K562 (cell line): Measurements from ENCODE around the gene KRTAP9-7. TPM values are rescaled to one million over a fixed set of nuclear protein-coding genes. Genes with fewer than 3 reads are reported as not detected.

Experiments
- CEBPG ChIP-seq, 3 experiments: fragments of 200-800 bp in 1 of 3; sonication (Bioruptor generic) in 1 of 3; sonication (generic) in 1 of 3; formaldehyde crosslinking in 1 of 3; IDR thresholded peaks in 2 of 3; conservative IDR thresholded peaks in 1 of 3; 2 replicates each; pipeline versions ENCODE4 v1.6.1 to v1.8.0; 2016 to 2022; ENCODE audit warnings: missing compliant biosample characterization in 2 of 3, missing genetic modification characterization in 2 of 3, mild to moderate bottlenecking in 1 of 3, missing genetic modification reagents in 1 of 3
- REST ChIP-seq, 2 experiments: fragments of 450-650 bp; formaldehyde crosslinking in 1 of 2; IDR thresholded peaks; 2 replicates each; pipeline versions ENCODE4 v1.4.0 to v1.6.1; 2014 to 2020; ENCODE audit warnings: mild to moderate bottlenecking in 2 of 2, borderline replicate concordance in 1 of 2, low read depth in 1 of 2
- SMC3 ChIP-seq: conservative IDR thresholded peaks from 2 replicates; pipeline ENCODE4 v1.6.1; 2011; ENCODE audit warnings: low read depth, low read length, improper control_type of control experiment; ENCODE audit not compliant: insufficient read depth
- polyA plus RNA-seq, 8 experiments: library from polyadenylated mRNA; depleted of rRNA in 4 of 8; stranded (reverse) in 5 of 8; unstranded in 3 of 8; fragments of >200 nt; fragmentation: Nextera tagmentation in 2 of 8; fragmentation: Illumina TruSeq in 1 of 8; extraction: Ambion mirVana in 2 of 8; extraction: Trizol in 1 of 8; gene quantifications; 2 replicates each; pipeline versions ENCODE4 v1.2.1 to v1.2.3, GENCODE V29; 2011 to 2014; ENCODE audit warnings: inconsistent platforms in 1 of 8, missing spikeins in 1 of 8
- total RNA-seq, 7 experiments: library from RNA; depleted of rRNA in 6 of 7; stranded (reverse); fragments of >200 nt in 6 of 7; fragmentation: Illumina TruSeq in 2 of 7; extraction: Trizol in 2 of 7; gene quantifications; 2 replicates each; pipeline versions ENCODE4 v1.2.1 to v1.2.3, GENCODE V29; 2011 to 2021; ENCODE audit warnings: low replicate concordance in 1 of 7

The KRTAP9-7 gene
- total and polyA plus RNA-seq, 9 of the 15 experiments (the other 6 are each of a cell fraction or from before 2014, with no cell fraction given) = not detected

DNA sequence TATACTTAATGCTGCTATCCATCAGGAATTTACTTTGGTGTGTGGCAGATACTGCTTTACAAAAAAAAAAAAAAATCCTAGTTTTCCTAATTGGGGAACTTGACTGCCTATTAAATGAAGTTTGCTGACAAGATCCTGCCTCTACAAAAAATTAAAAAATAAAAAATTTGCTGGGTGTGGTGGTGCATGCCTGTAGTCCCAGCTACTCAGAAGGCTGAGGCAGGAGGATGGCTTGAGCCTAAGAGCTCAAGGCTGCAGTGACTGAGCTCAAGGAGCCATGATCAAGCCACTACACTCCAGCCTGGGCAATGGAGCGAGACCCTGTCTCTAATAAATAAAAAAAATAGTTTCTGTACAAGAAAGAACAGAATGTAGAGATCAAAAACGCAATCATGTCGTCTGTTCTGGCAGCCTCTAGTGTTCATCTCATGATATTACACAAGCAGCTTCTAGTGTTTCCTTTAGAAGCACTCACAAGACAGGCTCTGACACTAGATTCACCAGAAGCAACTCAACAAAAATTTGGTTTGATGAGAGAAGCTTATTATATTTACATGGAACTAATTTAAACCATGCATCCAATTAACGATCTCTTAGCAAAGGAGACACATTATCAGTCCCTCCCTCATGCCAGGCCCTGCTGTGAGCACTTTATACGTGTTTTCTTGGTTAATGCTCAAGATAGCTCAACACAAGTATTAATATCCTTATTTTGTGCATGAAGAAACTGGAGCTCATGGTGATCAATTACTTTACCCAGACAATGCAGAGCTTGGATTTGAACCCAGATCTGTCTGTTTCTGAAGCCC is 46.8 kb downstream of the KRTAP9-7 start (continued):
- peak; percentile 55; the same call in 1 of the 2 replicates for TF ChIP-seq REST (IDR thresholded peaks at IDR 0.05; ENCODE audit: borderline replicate concordance)
- TF ChIP-seq REST (CRISPR knock-in tag; IDR thresholded peaks at IDR 0.05; ENCODE audit: low read depth) = no peak
- TF ChIP-seq CEBPG (CRISPR knock-in tag; IDR thresholded peaks at IDR 0.05) = no peak
- 0 out of 4 replicates have a peak, but pooled peaks of 1 of the 2 experiments have one; percentile 8 for TF ChIP-seq CEBPG (tag; conservative IDR thresholded peaks at IDR 0.05 in 1 of 2, IDR thresholded peaks at IDR 0.05 in 1 of 2)
- 0 out of 2 replicates have a peak, but pooled peaks have one; percentile 33 for TF ChIP-seq SMC3
